HG02571 (cell line): Measurements from ENCODE around the gene IGSF6.
"Not testable (repeated sequence)": the region's sequence is repeated elsewhere in the genome, so short reads cannot be mapped to it uniquely, and the experiment has no call there.

Experiments used
- ATAC-seq: cut with Tn5 transposase; IDR thresholded peaks from one replicate; pipeline ENCODE4 v1.9.1; 2021; ENCODE audit warnings: mild to moderate bottlenecking, moderate library complexity; ENCODE audit not compliant: unreplicated experiment

IGSF6 gene

DNA sequence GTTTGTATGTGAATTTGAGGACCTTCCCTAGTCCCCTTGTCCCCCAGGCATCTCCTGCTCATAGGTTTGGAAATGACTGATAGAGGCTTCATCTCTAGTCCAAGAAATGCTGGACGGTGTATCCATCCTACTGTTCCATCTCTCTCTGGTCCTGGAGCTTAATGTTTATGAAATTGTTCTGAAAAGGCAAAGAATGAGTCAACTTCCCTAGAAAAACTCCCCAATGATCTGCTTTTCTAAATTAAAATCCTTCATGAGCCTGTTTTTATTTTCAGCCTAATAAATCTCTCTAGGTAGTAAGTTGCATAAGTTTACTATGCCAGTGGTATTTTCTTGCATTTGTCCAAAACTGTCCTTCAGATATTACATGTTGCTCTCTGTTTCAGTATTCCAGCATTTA is 2.1 kb upstream of the IGSF6 start:
- ATAC-seq: no peak

DNA sequence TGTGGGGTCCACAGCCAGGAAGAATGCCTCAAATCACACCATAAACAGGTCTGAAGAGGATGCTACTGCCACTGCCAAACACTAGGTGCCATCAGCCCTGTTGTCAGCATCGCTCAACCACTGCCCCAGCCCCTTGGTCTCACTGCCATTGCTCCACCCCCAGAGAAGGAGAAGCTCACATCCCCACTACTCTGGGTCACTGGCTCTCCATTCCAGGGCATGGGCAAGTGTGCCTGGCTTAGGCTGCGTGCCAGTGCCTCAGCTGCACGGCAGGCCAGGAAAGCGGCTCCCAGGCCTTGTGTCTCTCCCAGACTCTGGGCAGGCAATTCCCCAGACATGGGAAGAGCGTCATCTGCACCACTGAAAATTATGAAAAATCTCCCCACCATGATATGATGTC is 1.2 kb upstream of the IGSF6 start:
- ATAC-seq: no peak

- ATAC-seq: no peak
Measured at GRCh38 chr16:21651515-21651914, 893 bp downstream of the IGSF6 start.

GRCh38 chr16:21650521-21650920 is 1.9 kb downstream of the IGSF6 start:
- ATAC-seq: no peak

DNA sequence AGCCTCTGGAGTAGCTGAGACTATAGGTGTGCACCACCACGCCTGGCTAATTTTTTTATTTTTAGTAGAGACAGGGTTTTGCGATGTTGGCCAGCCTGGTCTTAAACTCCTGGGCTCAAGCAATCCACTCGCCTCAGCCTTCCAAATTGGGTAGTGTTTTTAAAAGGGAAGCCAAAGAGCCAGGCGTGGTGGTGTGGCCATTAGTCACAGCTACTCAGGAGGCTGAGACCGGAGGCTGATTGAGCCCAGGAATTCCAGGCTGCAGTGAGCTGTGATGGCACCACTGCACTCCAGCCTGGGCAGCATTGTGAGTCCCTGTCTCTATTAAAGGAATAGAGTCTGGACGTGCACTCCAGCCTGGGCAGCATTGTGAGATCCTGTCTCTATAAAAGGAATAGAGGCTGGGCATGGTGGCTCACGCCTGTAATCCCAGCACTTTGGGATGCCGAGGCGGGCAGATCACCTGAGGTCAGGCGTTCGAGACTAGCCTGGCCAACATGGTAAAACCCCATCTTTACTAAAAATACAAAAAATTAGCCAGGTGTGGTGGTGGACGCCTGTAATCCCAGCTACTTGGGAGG is 2.5 kb downstream of the IGSF6 start:
- ATAC-seq: not testable (repeated sequence)

- no peak for ATAC-seq
Measured at GRCh38 chr16:21647562-21648164, 4.7 kb downstream of the IGSF6 start.

DNA sequence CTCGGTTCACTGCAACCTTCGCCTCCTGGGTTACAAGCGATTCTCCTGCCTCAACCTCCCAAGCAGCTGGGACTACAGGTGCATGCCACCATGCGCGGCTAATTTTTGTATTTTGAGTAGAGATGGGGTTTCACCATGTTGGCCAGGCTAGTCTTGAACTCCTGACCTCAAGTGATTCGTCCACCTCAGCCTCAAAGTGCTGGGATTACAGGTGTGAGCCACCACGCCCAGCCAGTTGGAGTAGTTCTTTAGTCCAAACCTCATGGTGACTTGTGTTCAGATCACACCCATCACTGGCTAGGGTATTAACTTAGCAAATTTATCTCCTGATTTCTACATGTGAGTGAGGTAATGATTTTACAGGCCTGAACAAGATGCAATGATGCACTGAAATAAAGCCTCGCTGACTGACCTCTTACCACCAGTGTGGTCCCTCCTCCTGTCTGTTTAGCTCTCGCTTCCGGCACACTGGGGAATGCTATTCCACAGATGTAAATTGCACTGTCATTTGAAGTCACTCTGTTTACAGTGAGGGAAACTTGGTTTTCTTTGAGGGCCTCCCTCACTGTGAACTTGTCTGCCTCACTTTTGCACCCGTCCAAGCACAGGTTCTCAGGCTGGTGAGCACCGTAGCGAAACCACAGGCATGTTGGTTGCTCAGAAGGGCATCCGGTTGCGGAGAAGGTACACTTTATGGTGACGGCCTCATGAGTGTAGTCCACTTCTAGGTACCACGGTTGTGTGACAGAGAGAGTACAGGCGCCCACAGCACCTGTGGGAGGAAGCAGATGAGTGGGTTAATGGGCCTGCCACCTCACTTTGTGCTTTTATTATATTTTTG is 5.5 kb downstream of the IGSF6 start:
- ATAC-seq: peak; percentile 74

DNA sequence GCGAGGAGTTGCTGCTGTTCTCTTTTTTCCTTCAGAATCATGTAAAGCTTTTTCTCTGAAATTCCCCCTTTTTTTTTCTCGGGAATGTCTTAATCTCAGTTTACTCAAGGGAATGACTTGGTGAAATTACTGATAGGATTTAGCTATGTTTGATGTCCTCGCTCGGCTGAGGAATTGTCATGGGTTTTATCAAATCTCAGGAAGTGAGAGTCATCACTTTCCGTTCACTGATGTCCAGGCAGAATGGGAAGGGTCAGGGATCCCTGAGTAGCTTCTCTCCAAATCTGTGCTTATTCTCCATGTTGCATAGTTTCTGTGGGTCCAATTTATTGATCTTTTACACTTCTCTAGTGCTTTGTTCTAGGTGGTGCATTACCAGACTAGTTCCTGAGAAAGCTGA is 6.3 kb downstream of the IGSF6 start:
- no peak for ATAC-seq

DNA sequence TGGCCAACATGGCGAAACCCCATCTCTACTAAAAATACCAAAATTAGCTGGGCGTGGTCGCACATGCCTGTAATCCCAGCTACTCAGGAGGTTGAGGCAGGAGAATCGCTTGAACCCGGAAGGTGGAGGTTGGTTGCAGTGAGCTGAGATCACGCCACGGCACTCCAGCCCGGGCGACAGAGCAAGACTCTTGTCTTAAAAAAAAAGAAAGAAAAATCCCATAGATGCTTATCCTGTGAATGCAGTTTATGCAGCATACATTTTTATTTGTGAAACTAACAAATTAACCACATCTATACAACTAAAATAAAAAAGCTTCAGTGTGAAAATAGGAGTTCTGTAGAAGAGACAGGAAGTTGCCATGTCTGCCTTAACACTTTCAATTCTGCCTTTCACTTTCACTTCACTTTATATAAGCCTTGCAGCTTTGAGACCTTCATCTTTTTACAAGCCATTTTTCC is 7.1 kb downstream of the IGSF6 start:
- ATAC-seq: no peak

DNA sequence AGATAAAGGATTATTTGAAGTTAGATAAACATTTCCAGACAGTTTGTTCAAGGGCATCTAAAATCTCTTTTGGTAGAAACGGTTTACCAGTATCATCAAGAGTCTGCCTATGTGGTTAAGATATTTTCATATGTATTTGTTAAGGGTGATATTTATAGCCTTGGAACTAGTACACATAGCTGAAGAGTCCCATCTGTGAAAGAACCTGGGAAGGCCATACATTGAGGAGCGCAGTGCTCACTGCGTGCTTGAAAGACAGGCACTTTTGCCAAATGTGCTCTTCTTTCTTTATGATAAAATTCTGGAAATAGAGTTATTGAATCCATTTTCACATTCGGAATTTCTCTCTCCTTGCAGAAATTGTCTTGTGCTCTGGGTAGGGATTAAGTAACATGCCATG is 7.7 kb downstream of the IGSF6 start:
- no peak for ATAC-seq

DNA sequence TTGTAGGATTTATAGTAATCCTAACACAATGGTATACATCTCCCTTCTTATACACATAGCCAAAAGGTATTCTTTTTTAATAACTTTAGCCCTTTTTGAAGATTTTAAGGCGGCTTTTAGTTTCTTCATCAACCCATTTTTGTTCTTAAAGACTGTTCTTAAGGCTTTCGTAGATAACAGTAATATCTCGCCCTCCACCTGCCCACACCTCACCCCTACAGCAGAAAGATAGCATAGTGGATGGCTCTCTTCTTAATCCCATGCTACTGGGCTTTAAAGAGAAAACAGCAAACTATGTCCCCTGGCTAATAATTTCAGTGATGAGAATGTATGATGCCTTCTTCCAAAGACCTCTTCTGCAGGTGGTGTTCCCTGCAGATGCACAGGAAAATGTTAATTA is 8.6 kb downstream of the IGSF6 start:
- ATAC-seq: no peak

GRCh38 chr16:21642861-21643260 is 9.5 kb downstream of the IGSF6 start:
- no peak for ATAC-seq

GRCh38 chr16:21641916-21642315 is 10.5 kb downstream of the IGSF6 start:
- no peak for ATAC-seq

DNA sequence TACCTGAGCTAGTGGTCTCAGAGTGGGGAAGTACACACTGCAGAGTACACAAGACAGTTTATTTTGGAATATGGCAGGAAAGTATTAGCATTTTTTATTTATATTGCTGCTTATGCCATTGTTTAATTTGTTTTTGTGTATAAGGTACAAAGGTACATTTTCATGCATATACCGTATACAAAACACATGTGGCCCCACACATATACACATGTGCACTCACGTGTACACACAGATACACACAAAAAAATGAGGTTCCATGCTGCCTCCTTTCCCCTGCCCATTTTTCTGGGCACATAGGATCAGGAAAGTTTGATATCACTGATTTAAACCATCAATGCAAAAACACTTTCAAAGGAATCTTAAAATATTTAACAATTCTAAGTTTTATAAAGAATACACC is 12.9 kb downstream of the IGSF6 start:
- no peak for ATAC-seq

- ATAC-seq: no peak
Measured at GRCh38 chr16:21638573-21638975, 13.8 kb downstream of the IGSF6 start.

DNA sequence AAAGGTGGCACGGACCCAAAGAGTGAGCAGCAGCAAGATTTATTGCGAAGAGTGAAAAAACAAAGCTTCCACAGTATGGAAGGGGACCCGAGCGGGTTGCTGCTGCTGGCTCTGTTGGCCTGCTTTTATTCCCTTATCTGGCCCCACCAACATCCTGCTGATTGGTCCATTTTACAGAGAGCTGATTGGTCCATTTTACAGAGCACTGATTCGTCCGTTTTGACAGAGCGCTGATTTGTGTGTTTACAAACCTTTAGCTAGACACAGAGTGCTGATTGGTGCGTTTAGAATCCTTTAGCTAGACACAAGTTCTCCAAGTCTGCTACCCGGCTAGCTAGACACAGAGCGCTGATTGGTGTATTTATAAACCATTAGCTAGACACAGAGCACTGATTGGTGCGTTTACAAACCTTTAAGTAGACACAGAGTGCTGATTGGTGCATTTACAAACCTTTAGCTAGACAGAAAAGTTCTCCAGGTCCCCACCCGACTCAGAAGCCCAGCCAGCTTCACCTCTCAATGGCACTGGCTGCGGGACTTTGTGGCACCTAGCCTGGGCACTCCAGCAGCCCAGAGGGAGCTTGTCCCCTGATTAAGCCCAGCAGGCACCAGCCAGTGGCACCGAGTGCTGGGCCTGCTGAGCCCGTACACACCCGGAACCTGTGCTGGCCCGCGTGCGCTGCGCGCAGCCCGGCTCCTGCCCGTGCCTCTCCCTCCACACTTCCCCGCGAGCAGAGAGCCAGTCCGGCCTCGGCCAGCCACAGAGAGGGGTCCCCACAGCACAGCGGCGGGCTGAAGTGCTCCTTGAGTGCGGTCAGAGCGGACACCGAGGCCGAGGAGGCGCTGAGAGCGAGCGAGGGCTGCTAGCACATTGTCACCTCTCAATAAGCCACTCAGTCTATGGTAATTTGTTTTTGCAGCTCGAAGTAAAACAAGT is 15.1 kb downstream of the IGSF6 start:
- no peak for ATAC-seq

- not testable (repeated sequence) for ATAC-seq
Measured at GRCh38 chr16:21635694-21636093, 16.7 kb downstream of the IGSF6 start.

GRCh38 chr16:21634216-21634615 is 18.2 kb downstream of the IGSF6 start:
- ATAC-seq: no peak

- ATAC-seq: not testable (repeated sequence)
Measured at GRCh38 chr16:21631951-21632575, 20.3 kb downstream of the IGSF6 start.

- not testable (repeated sequence) for ATAC-seq
Measured at GRCh38 chr16:21631376-21631775, 21.0 kb downstream of the IGSF6 start.
